ENCODE measurements around the gene NKPD1.

Gene NKPD1

DNA sequence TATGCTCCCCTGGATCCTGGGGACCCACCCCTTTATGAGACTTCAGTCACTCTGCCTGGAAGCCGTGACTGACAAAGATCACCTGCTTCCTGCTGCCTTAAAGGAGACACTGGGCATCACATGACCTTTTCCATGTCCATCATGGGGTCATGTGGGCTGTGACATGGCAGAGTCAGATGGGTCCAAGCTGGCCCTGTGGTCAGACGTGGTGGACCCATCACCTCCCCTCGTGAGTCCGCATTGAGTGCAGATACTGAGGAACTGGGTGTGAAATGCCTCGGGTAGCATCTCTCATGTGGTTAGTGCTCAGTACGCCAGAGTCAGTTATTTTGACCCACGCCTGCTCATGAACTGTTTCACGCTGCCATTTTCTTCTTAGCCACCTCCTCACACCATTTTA, 27.1 kb downstream of the NKPD1 start:
- no peaks in the 10 kb centered on the region for H3K27me3 ChIP-seq (replicated peaks in 2 of 5; ENCODE audit: control insufficient read depth in 4 of 5, insufficient read depth in 5 of 5, low read length in 4 of 5)
- WGBS (ENCODE audit: insufficient coverage) = 97% methylated on average over 7 of the region's 8 CpGs
- peaks cover 0 to 6% (median 0%) of the 10 kb centered on the region in 4 experiments for H3K4me1 ChIP-seq (ENCODE audit: control extremely low read depth in 1 of 4, control insufficient read depth in 4 of 4, insufficient read depth in 4 of 4, low read length in 3 of 4)
- H3K36me3 ChIP-seq (ENCODE audit: control insufficient read depth in 4 of 4, insufficient read depth in 4 of 4, low read length in 3 of 4) = peaks cover 0 to 10% (median 2%) of the 10 kb centered on the region in 4 experiments
- no peak for DNase-seq
- H3K9me3 ChIP-seq (ENCODE audit: control extremely low read depth in 1 of 5, control insufficient read depth in 4 of 5, insufficient read depth in 2 of 5, low read depth in 1 of 5, low read length in 4 of 5) = no peaks in the 10 kb centered on the region
- no peak overlapping the region for H3K27ac ChIP-seq (ENCODE audit: insufficient read depth in 1 of 2, low read depth in 1 of 2, low read length in 2 of 2, poor library complexity in 1 of 2, severe bottlenecking in 2 of 2)
- ChIA-PET POLR2A (interaction anchor here (1.2 kb wide), 1 partner anchor 17 kb away, joined by 3 read pairs; no protein-coding TSS in a partner anchor), CTCF (interaction anchor here (1.1 kb wide), 1 partner anchor 15 kb away, joined by 3 read pairs; no protein-coding TSS in a partner anchor)
- no peak overlapping the region for H3K4me3 ChIP-seq (ENCODE audit: control insufficient read depth in 1 of 7, extremely low read depth in 1 of 7, insufficient read depth in 4 of 7, low read depth in 2 of 7, low read length in 6 of 7)

DNA sequence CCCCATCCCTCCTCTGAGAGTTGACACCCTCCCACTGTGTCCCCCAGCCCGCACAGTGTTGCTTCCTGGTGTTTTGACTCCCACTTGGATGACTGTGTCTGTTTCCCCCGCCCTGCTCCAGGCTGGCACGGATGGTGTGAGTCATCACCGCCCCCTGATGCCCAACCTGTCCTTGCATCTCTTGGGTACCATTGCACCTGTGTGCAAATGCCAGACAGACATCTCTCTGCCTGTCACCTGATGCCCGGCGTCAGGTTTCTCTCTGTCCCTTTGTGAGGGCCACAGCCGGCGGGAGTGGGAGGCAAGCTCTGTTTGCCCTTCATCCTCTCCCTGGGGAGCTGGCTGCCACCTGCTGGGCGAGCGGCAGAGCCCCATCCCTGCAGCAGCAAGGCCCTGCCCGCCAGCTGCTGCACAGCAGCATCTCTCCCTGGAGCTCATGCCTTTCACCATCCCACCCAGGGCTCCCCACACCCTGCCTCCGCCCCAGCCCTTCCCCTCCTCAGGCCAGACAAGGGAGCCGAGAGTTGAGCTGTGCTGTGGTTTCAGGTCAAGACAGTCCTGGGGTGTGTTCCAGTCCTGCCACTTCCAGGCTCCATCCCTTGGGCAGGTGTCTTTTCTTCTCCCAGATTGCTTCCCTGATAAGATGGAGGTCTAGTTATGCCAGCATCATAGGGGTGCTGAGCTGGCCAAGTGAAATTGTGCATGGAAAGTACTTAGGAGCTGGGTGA, 29.7 kb downstream of the NKPD1 start:
- Histone ChIP-seq H3K9me3 (ENCODE audit: control extremely low read depth in 1 of 5, control insufficient read depth in 4 of 5, insufficient read depth in 2 of 5, low read depth in 1 of 5, low read length in 4 of 5) (no peaks in the 10 kb centered on the region), H3K4me1 (ENCODE audit: control extremely low read depth in 1 of 4, control insufficient read depth in 4 of 4, insufficient read depth in 4 of 4, low read length in 3 of 4) (peaks cover 0 to 4% (median 3%) of the 10 kb centered on the region in 4 experiments), H3K27me3 (replicated peaks in 2 of 5; ENCODE audit: control insufficient read depth in 4 of 5, insufficient read depth in 5 of 5, low read length in 4 of 5) (no peaks in the 10 kb centered on the region), H3K36me3 (ENCODE audit: control insufficient read depth in 4 of 4, insufficient read depth in 4 of 4, low read length in 3 of 4) (peaks cover 0 to 8% (median 2%) of the 10 kb centered on the region in 4 experiments), H3K27ac (ENCODE audit: insufficient read depth in 1 of 2, low read depth in 1 of 2, low read length in 2 of 2, poor library complexity in 1 of 2, severe bottlenecking in 2 of 2) (no peak overlapping the region), H3K4me3 (ENCODE audit: control insufficient read depth in 1 of 7, extremely low read depth in 1 of 7, insufficient read depth in 4 of 7, low read depth in 2 of 7, low read length in 6 of 7) (no peak overlapping the region)
- ChIA-PET POLR2A (interaction anchor here (0.5 kb wide), 1 partner anchor 198 kb away, joined by 3 read pairs; no protein-coding TSS in a partner anchor), CTCF (interaction anchor here (0.7 to 1.8 kb wide), 9 partner anchors 7 to 111 kb away, joined by 3 to 5 read pairs (median 4); no protein-coding TSS in a partner anchor)
- 94% methylated on average over 10 of the region's 13 CpGs for WGBS (ENCODE audit: insufficient coverage)
- DNase-seq = peak in 2 of 3 donors; percentile 24 to 26

DNA sequence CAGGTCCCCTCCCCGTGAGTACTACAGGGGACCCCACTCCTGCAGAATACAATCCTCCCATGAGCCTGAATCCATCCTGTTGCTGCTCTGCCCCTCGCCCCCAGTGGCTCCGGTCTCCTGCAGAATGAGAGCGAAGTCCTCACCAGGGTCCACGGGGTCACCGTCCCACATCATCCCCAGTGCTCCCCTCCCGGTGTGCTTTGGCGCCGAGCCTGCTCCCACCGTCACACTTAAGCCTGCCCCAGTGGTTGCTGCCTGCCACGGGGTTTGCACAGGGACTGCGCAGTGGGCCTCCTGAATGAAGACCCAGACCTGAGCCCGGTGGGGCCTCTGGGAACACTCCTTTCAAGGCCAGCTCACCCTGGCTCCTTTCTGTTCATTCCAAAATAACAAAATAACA, 30.5 kb downstream of the NKPD1 start:
- DNase-seq = no peak
- Histone ChIP-seq H3K36me3 (ENCODE audit: control insufficient read depth in 4 of 4, insufficient read depth in 4 of 4, low read length in 3 of 4) (peaks cover 0 to 6% (median 2%) of the 10 kb centered on the region in 4 experiments), H3K9me3 (ENCODE audit: control extremely low read depth in 1 of 5, control insufficient read depth in 4 of 5, insufficient read depth in 2 of 5, low read depth in 1 of 5, low read length in 4 of 5) (no peaks in the 10 kb centered on the region), H3K27ac (ENCODE audit: insufficient read depth in 1 of 2, low read depth in 1 of 2, low read length in 2 of 2, poor library complexity in 1 of 2, severe bottlenecking in 2 of 2) (no peak overlapping the region), H3K27me3 (replicated peaks in 2 of 5; ENCODE audit: control insufficient read depth in 4 of 5, insufficient read depth in 5 of 5, low read length in 4 of 5) (no peaks in the 10 kb centered on the region), H3K4me1 (ENCODE audit: control extremely low read depth in 1 of 4, control insufficient read depth in 4 of 4, insufficient read depth in 4 of 4, low read length in 3 of 4) (peaks cover 0 to 9% (median 6%) of the 10 kb centered on the region in 4 experiments), H3K4me3 (ENCODE audit: control insufficient read depth in 1 of 7, extremely low read depth in 1 of 7, insufficient read depth in 4 of 7, low read depth in 2 of 7, low read length in 6 of 7) (no peak overlapping the region)
- ChIA-PET POLR2A (no interaction called here), CTCF (interaction anchor here (0.9 to 1.8 kb wide), 3 partner anchors 13 to 52 kb away, joined by 4 to 5 read pairs (median 4); no protein-coding TSS in a partner anchor)
- WGBS (ENCODE audit: insufficient coverage) = 98% methylated on average over 11 of the region's 13 CpGs

GRCh38 chr19:45128806-45129205, 32.0 kb downstream of the NKPD1 start:
- no peak for DNase-seq
- CTCF ChIA-PET = interaction anchor here (1.0 to 1.3 kb wide), 2 partner anchors 31 to 125 kb away, joined by 3 read pairs; no protein-coding TSS in a partner anchor
- peaks cover 0 to 4% (median 1%) of the 10 kb centered on the region in 4 experiments for H3K36me3 ChIP-seq (ENCODE audit: control insufficient read depth in 4 of 4, insufficient read depth in 4 of 4, low read length in 3 of 4)
- no peak overlapping the region for H3K27ac ChIP-seq (ENCODE audit: insufficient read depth in 1 of 2, low read depth in 1 of 2, low read length in 2 of 2, poor library complexity in 1 of 2, severe bottlenecking in 2 of 2)
- peaks cover 0 to 9% (median 6%) of the 10 kb centered on the region in 4 experiments for H3K4me1 ChIP-seq (ENCODE audit: control extremely low read depth in 1 of 4, control insufficient read depth in 4 of 4, insufficient read depth in 4 of 4, low read length in 3 of 4)
- H3K4me3 ChIP-seq (ENCODE audit: control insufficient read depth in 1 of 7, extremely low read depth in 1 of 7, insufficient read depth in 4 of 7, low read depth in 2 of 7, low read length in 6 of 7) = no peak overlapping the region
- WGBS (ENCODE audit: insufficient coverage) = 93% methylated on average over 4 of the region's 5 CpGs
- no peaks in the 10 kb centered on the region for H3K9me3 ChIP-seq (ENCODE audit: control extremely low read depth in 1 of 5, control insufficient read depth in 4 of 5, insufficient read depth in 2 of 5, low read depth in 1 of 5, low read length in 4 of 5)
- H3K27me3 ChIP-seq (replicated peaks in 2 of 5; ENCODE audit: control insufficient read depth in 4 of 5, insufficient read depth in 5 of 5, low read length in 4 of 5) = no peaks in the 10 kb centered on the region
- POLR2A ChIA-PET = no interaction called here

DNA sequence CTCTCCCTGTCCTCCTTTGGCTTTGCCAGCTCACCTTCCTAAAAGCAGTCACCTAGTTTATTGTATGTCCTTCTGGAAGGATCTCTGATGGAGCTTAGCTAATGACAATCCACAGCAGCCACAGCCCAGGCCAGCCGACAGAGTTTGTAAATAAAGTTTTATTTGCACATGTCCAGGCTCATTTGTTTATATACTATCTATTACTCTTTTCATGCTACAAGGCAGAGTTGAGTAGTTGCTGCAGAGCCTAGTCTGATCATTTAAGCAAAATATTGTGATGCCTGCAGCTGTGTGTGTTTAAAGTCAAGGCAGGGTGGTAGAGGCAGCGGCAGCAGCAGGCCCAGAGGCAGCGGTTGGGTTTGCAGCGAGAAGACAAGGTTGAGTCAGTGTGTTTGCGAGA, 32.6 kb downstream of the NKPD1 start:
- CTCF ChIA-PET = interaction anchor here (1.0 to 1.3 kb wide), 2 partner anchors 31 to 126 kb away, joined by 3 read pairs; no protein-coding TSS in a partner anchor
- H3K4me3 ChIP-seq (ENCODE audit: control insufficient read depth in 1 of 7, extremely low read depth in 1 of 7, insufficient read depth in 4 of 7, low read depth in 2 of 7, low read length in 6 of 7) = no peak overlapping the region
- H3K9me3 ChIP-seq (ENCODE audit: control extremely low read depth in 1 of 5, control insufficient read depth in 4 of 5, insufficient read depth in 2 of 5, low read depth in 1 of 5, low read length in 4 of 5) = no peaks in the 10 kb centered on the region
- H3K36me3 ChIP-seq (ENCODE audit: control insufficient read depth in 4 of 4, insufficient read depth in 4 of 4, low read length in 3 of 4) = peaks cover 0 to 7% (median 2%) of the 10 kb centered on the region in 4 experiments
- H3K4me1 ChIP-seq (ENCODE audit: control extremely low read depth in 1 of 4, control insufficient read depth in 4 of 4, insufficient read depth in 4 of 4, low read length in 3 of 4) = peaks cover 0 to 9% (median 6%) of the 10 kb centered on the region in 4 experiments
- no peak for DNase-seq
- no peak overlapping the region for H3K27ac ChIP-seq (ENCODE audit: insufficient read depth in 1 of 2, low read depth in 1 of 2, low read length in 2 of 2, poor library complexity in 1 of 2, severe bottlenecking in 2 of 2)
- no peaks in the 10 kb centered on the region for H3K27me3 ChIP-seq (replicated peaks in 2 of 5; ENCODE audit: control insufficient read depth in 4 of 5, insufficient read depth in 5 of 5, low read length in 4 of 5)
- POLR2A ChIA-PET = no interaction called here
- 86% methylated on average over 4 of the region's 5 CpGs for WGBS (ENCODE audit: insufficient coverage)

- CTCF ChIA-PET = interaction anchor here (0.7 to 3.8 kb wide), 17 partner anchors 8 to 77 kb away, joined by 3 to 32 read pairs (median 5); partner anchors contain the start of genes GEMIN7 and PPP1R37
- H3K4me1 ChIP-seq (ENCODE audit: control extremely low read depth in 1 of 4, control insufficient read depth in 4 of 4, insufficient read depth in 4 of 4, low read length in 3 of 4) = peaks cover 0 to 19% (median 16%) of the 10 kb centered on the region in 4 experiments
These were observed 34.1 kb downstream of the NKPD1 start for GRCh38 chr19:45126654-45127053.

More at GRCh38 chr19:45126654-45127053, 34.1 kb downstream of the NKPD1 start:
- Histone ChIP-seq H3K27me3 (replicated peaks in 2 of 5; ENCODE audit: control insufficient read depth in 4 of 5, insufficient read depth in 5 of 5, low read length in 4 of 5) (no peaks in the 10 kb centered on the region), H3K27ac (ENCODE audit: insufficient read depth in 1 of 2, low read depth in 1 of 2, low read length in 2 of 2, poor library complexity in 1 of 2, severe bottlenecking in 2 of 2) (no peak overlapping the region), H3K36me3 (ENCODE audit: control insufficient read depth in 4 of 4, insufficient read depth in 4 of 4, low read length in 3 of 4) (peaks cover 0 to 9% (median 1%) of the 10 kb centered on the region in 4 experiments), H3K4me3 (ENCODE audit: control insufficient read depth in 1 of 7, extremely low read depth in 1 of 7, insufficient read depth in 4 of 7, low read depth in 2 of 7, low read length in 6 of 7) (no peak overlapping the region), H3K9me3 (ENCODE audit: control extremely low read depth in 1 of 5, control insufficient read depth in 4 of 5, insufficient read depth in 2 of 5, low read depth in 1 of 5, low read length in 4 of 5) (no peaks in the 10 kb centered on the region)
- no peak for DNase-seq
- WGBS (ENCODE audit: insufficient coverage) = 94% methylated on average over 6 of the region's 7 CpGs
- POLR2A ChIA-PET = interaction anchor here (0.5 kb wide), 1 partner anchor 1680 kb away, joined by 3 read pairs; no protein-coding TSS in a partner anchor
